ENCODE results near the gene PRICKLE2.
A peak's percentile ranks its signal among the peaks of the same experiment; 100 is the strongest.

The PRICKLE2 gene

DNA sequence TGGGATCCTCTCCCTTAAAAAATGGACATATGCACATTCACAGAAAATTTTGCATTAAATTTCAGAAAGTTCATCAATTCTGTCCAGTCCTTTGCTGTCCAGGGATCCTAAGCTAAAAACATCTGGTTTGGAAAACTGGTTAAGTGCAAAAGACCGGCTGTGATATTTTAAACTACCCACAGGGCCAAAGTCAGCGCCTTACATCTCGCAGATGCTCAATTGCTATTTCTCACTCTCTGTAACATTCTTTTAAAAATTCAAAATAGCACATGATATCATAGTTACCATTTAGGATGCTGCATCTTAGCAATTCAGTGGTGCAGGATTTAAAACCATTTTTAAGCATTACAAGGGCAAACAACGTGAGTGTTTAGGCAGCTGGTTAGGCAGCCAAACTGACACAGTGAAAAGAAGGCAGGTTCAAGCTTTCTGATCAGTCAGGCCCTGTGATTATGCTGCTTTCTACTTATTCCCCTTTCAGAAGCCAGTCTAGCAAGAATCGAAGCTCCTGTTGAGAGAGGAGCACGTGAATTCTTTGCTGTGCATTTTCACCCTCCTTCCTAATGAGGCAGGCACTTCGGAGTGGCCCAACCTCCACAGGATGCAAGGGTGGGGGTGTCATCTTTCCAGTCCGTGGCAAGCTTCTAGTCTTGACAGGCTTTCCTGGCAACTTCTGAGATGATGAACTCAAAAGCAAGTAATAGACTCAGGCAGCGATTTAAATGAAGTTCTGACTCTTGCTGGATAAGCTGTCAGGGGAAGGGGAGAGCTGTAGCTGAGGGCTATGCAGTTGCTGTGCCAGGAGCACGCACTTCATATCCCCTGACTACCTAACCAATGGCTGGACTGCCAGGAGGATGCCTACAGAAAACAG, 8.8 kb downstream of the PRICKLE2 start:
- Histone ChIP-seq H3K9me3 (ENCODE audit: control insufficient read depth, low read length) (no peaks in the 10 kb centered on the region), H3K4me3 (ENCODE audit: low read length) (no peak overlapping the region), H3K36me3 (ENCODE audit: control insufficient read depth, insufficient read depth, low read length, severe bottlenecking) (no peaks in the 10 kb centered on the region), H3K27me3 (replicated peaks; ENCODE audit: control insufficient read depth, insufficient read depth, low read length) (no peaks in the 10 kb centered on the region), H3K9ac (ENCODE audit: low read length) (peak overlapping the region; percentile 20), H3K4me1 (ENCODE audit: control insufficient read depth, insufficient read depth, low read length) (peaks cover 76% of the 10 kb centered on the region)
- no peak for DNase-seq (ENCODE audit: low read depth)

DNA sequence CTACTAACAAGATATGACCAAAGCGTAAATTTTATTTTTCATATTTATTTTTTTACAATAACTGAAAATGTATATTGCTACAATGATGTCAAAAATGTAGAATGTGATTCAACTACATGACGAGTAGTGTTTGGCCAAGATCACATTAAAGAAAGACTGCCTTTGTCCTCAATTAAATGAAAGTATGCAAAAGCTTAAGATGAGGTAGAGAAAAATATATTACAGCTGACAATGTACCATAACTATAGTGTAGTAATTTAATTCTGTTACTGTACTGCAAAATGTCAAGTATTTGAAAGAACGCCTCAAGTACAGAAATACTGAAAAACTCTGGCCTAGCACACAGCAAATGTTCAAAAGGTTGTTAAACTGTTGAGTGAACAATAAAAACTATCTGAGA, 9.7 kb downstream of the PRICKLE2 start:
- no peak overlapping the region for H3K4me3 ChIP-seq (ENCODE audit: low read length)
- no peak for DNase-seq (ENCODE audit: low read depth)
- no peak overlapping the region for H3K9ac ChIP-seq (ENCODE audit: low read length)
- H3K4me1 ChIP-seq (ENCODE audit: control insufficient read depth, insufficient read depth, low read length), result peaks cover 71% of the 10 kb centered on the region
- H3K36me3 ChIP-seq (ENCODE audit: control insufficient read depth, insufficient read depth, low read length, severe bottlenecking), result no peaks in the 10 kb centered on the region
- H3K9me3 ChIP-seq (ENCODE audit: control insufficient read depth, low read length), result no peaks in the 10 kb centered on the region
- no peaks in the 10 kb centered on the region for H3K27me3 ChIP-seq (replicated peaks; ENCODE audit: control insufficient read depth, insufficient read depth, low read length)

DNA sequence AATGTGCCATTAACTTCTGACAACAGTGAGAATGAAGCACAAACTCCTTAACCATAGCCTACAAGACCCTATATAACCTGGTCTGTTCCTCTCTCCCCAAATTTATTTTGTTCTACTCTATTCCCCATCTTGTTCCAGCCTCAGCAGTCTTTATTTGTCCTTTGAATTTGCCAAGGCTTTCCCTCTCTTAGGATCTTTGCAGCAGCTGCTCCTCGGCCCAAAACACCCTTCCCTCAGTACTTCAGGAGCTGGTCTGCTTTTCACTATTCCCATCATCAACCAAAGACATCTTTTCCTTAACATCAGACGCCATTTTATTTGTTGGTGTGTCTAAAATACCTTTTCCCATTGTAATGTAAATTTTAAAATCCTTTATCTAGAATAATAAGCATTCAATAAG, 10.2 kb downstream of the PRICKLE2 start:
- no peaks in the 10 kb centered on the region for H3K9me3 ChIP-seq (ENCODE audit: control insufficient read depth, low read length)
- H3K4me1 ChIP-seq (ENCODE audit: control insufficient read depth, insufficient read depth, low read length), result peaks cover 71% of the 10 kb centered on the region
- peak overlapping the region; percentile 80 for H3K4me3 ChIP-seq (ENCODE audit: low read length)
- peak overlapping the region; percentile 84 for H3K9ac ChIP-seq (ENCODE audit: low read length)
- no peak for DNase-seq (ENCODE audit: low read depth)
- H3K36me3 ChIP-seq (ENCODE audit: control insufficient read depth, insufficient read depth, low read length, severe bottlenecking), result no peaks in the 10 kb centered on the region
- H3K27me3 ChIP-seq (replicated peaks; ENCODE audit: control insufficient read depth, insufficient read depth, low read length), result no peaks in the 10 kb centered on the region

DNA sequence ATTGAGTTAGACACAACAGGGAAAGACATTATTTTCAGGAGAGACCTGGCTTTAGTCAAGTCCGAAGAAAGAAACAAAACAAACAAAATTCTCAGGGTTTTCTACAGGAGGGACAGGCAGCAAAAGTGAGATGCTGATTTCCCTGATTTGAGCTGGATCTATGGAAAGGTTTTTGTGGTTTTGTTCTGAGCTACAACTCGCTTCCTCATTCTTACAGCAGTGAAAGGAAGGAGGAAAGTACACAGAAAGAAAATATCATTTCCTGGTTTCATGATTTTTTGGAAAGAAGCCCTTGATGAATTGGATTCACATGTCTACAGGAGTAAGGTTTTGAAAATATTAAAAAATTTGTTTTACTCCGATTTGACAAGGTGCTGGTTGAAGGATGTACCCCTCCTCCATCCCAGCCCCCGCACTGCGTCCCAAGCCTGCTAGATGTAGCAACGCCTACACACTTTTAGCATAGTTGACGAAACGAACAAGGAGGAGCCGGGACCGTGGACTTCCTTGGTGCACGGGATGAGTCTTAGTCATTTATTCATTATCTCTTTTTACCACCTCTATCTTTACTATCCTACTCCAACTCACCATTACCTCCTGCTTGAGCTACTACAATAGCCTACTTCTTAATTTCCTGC, 10.8 kb downstream of the PRICKLE2 start:
- no peaks in the 10 kb centered on the region for H3K9me3 ChIP-seq (ENCODE audit: control insufficient read depth, low read length)
- peak overlapping the region; percentile 84 for H3K9ac ChIP-seq (ENCODE audit: low read length)
- peak; percentile 40 for DNase-seq (ENCODE audit: low read depth)
- H3K4me1 ChIP-seq (ENCODE audit: control insufficient read depth, insufficient read depth, low read length), result peaks cover 71% of the 10 kb centered on the region
- no peaks in the 10 kb centered on the region for H3K36me3 ChIP-seq (ENCODE audit: control insufficient read depth, insufficient read depth, low read length, severe bottlenecking)
- peak overlapping the region; percentile 80 for H3K4me3 ChIP-seq (ENCODE audit: low read length)
- H3K27me3 ChIP-seq (replicated peaks; ENCODE audit: control insufficient read depth, insufficient read depth, low read length), result no peaks in the 10 kb centered on the region

DNA sequence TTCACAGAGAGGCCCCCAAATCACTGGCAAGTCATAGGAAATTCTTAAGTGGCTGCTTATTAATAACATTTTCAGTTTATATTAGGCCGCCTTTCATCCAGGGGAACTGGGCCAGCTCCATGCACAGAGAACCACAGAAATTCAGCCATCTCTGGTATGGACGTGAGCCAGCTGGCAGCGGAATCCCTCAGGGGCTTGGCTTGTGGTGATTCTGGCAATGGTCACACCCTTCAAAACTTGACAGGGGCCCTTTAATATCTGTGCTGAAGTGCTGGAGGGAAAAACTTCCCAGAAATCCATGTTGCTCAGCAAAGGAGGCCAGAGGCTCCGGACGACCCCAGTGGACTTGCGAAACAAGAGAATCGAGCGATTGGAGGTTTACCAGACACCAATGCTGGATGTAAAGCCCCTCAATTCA, 11.3 kb downstream of the PRICKLE2 start:
- Histone ChIP-seq H3K4me1 (ENCODE audit: control insufficient read depth, insufficient read depth, low read length) (peaks cover 70% of the 10 kb centered on the region), H3K9ac (ENCODE audit: low read length) (peak overlapping the region; percentile 84)
- DNase-seq (ENCODE audit: low read depth), result peak; percentile 35

DNA sequence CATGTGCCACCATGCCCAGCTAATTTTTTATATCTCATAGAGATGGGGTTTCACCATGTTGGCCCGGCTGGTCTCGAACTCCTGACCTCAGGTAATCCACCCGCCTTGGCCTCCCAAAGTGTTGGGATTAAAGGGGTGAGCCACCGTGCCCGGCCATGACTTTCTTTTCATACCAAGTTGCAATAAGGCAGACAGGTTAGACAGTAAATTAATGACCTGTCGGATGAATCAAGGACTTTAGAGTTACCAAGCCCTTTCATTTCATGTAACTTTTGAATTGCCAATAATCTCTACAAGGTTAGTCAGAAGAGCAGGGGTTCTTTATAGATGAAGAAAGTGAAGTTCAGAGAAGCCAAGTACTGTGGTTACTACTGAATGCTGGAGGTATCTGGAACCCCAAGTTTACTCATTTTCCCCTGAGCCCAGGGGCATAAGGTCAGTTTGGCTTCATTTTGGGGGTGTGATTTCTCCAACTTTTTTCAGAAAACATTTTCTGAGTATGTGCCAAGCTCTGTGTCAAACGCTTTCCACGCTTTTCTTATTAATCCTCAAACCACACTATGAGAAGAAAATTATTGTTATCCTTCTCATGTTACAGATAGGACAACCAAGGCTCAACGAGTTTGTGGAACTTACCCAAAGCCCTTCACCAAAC, 11.9 kb downstream of the PRICKLE2 start:
- Histone ChIP-seq H3K36me3 (ENCODE audit: control insufficient read depth, insufficient read depth, low read length, severe bottlenecking) (no peaks in the 10 kb centered on the region), H3K9ac (ENCODE audit: low read length) (peak overlapping the region; percentile 84), H3K27me3 (replicated peaks; ENCODE audit: control insufficient read depth, insufficient read depth, low read length) (no peaks in the 10 kb centered on the region), H3K4me3 (ENCODE audit: low read length) (peak overlapping the region; percentile 80), H3K4me1 (ENCODE audit: control insufficient read depth, insufficient read depth, low read length) (peaks cover 66% of the 10 kb centered on the region), H3K9me3 (ENCODE audit: control insufficient read depth, low read length) (no peaks in the 10 kb centered on the region)
- no peak for DNase-seq (ENCODE audit: low read depth)

More for the DNA sequence above, 11.3 kb downstream of the PRICKLE2 start:
- H3K36me3 ChIP-seq (ENCODE audit: control insufficient read depth, insufficient read depth, low read length, severe bottlenecking), result no peaks in the 10 kb centered on the region
- H3K4me3 ChIP-seq (ENCODE audit: low read length), result peak overlapping the region; percentile 80
- H3K27me3 ChIP-seq (replicated peaks; ENCODE audit: control insufficient read depth, insufficient read depth, low read length), result no peaks in the 10 kb centered on the region
- H3K9me3 ChIP-seq (ENCODE audit: control insufficient read depth, low read length), result no peaks in the 10 kb centered on the region

DNA sequence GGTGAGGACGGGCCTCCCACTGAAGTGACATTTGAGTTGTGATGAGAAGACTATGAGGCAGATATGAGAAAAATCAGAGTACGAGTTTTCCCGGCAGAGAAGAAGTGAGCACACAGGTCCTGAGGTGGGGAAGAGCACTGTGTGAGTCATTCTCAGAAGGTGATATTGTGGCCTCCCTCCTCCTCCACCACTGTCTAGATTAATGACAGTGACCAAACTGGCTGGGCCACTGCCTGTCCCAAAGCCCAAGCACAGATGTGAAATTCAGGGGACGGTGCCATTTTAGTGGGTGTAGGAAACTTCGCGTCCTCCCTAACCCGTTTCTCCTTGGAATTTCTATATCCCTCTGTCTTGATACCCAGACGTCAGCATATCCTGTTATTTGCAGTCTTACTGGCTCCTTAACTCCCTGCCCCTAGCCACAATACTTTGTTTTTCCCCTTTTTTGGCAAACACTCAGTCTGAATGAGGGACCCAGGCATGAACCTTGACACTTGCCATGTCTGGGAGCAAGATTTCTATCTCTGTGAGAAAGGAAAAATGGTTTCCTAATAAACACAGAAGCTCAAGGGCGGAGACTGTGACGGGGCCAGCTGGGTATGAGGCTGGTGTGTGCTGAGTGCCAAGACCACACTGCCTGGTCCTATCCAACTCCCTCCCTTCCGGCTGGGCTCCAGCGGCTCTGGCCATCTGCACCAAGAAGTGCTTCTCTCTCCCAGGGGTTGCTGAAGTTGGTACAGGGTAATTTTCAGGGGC, 15.2 kb downstream of the PRICKLE2 start:
- H3K4me3 ChIP-seq (ENCODE audit: low read length), result peak overlapping the region; percentile 28
- H3K27me3 ChIP-seq (replicated peaks; ENCODE audit: control insufficient read depth, insufficient read depth, low read length), result no peaks in the 10 kb centered on the region
- H3K9me3 ChIP-seq (ENCODE audit: control insufficient read depth, low read length), result no peaks in the 10 kb centered on the region
- H3K9ac ChIP-seq (ENCODE audit: low read length), result no peak overlapping the region
- no peak for DNase-seq (ENCODE audit: low read depth)
- peaks cover 59% of the 10 kb centered on the region for H3K4me1 ChIP-seq (ENCODE audit: control insufficient read depth, insufficient read depth, low read length)
- no peaks in the 10 kb centered on the region for H3K36me3 ChIP-seq (ENCODE audit: control insufficient read depth, insufficient read depth, low read length, severe bottlenecking)

DNA sequence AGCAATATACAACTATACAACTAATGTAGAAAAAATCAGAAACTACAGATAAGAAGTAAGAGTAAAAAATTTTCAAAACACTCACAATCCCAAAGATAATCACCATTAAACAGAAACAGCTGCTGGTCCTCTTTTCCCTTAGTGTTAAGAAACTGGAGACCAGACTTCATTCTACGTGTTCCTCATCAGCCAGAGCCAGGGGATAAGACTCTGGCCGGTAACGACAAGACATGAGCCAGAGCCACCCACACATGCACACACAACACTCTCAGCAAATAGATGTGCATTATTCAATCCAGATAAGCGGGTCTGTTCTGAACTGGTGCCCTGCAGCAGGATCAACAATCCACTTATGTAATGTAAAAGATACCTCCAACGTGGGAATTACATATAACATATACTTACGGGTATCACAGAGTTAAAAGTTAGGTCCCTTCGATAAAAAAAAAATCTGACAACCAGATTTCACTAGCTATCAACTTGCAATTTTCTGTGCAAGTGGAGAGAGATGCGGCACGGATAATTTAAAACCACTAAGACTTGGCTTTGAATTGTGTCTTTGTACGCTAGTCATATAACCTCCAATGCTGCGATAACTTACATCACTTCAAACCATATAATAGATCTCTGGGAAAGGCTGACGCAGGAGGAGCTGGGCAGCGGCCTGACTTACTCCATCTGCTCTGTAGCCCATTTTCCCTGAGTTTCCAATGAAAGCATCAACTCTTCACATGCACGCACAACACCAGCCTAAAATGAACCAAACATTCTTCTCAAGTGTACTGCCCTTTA, 17.8 kb downstream of the PRICKLE2 start:
- Histone ChIP-seq H3K4me3 (ENCODE audit: low read length) (no peak overlapping the region), H3K27me3 (replicated peaks; ENCODE audit: control insufficient read depth, insufficient read depth, low read length) (no peaks in the 10 kb centered on the region), H3K9ac (ENCODE audit: low read length) (no peak overlapping the region), H3K36me3 (ENCODE audit: control insufficient read depth, insufficient read depth, low read length, severe bottlenecking) (no peaks in the 10 kb centered on the region), H3K4me1 (ENCODE audit: control insufficient read depth, insufficient read depth, low read length) (peaks cover 43% of the 10 kb centered on the region), H3K9me3 (ENCODE audit: control insufficient read depth, low read length) (no peaks in the 10 kb centered on the region)
- DNase-seq (ENCODE audit: low read depth), result peak; percentile 81

DNA sequence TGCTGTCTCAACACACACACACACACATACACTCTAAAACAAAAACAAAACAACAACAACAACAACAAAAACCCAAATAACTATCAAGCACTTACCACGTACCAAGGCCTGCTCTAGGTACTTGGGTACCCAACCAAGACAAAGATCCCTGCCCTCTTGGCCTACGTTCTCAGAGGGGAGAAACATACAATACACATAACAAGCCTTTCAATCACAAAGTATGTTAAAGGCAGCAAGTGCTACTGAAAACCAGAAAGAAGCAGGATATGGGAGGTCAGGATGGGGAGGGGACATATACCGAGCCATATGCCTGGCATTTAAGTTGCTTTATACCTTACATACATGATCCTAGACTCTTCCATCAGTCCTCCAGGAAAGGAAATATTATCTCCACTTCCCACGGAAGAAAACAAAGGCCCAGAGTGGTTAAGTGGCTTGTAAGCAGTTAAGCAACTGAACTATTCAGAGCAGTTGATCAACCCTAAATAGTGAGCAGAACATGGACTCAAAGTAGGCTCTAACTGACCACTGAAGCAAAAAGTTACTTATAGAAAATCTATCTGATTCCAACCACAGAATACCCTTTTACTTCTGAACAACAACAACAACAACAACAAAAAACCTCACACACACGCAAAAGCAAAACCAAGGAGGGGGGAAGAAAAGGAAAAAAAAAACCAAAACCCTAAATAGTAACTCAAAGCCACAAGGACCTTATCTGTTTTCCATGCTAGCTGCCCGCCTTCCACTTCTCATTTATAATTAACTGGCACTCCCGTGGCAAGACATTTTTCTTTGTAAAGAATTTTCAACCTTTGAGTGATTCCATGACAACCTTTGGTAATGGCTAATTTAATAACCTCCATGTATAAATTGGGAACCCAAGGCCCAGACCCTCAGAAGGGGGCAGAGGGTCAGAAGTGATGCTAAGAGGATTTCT, 21.0 kb downstream of the PRICKLE2 start:
- no peaks in the 10 kb centered on the region for H3K9me3 ChIP-seq (ENCODE audit: control insufficient read depth, low read length)
- DNase-seq (ENCODE audit: low read depth), result no peak
- no peaks in the 10 kb centered on the region for H3K36me3 ChIP-seq (ENCODE audit: control insufficient read depth, insufficient read depth, low read length, severe bottlenecking)
- no peak overlapping the region for H3K4me3 ChIP-seq (ENCODE audit: low read length)
- H3K27me3 ChIP-seq (replicated peaks; ENCODE audit: control insufficient read depth, insufficient read depth, low read length), result no peaks in the 10 kb centered on the region
- peaks cover 22% of the 10 kb centered on the region for H3K4me1 ChIP-seq (ENCODE audit: control insufficient read depth, insufficient read depth, low read length)
- no peak overlapping the region for H3K9ac ChIP-seq (ENCODE audit: low read length)
